GM13976 (cell line): Measurements from ENCODE around the gene DSCAM.

Experiments
- DNase-seq: peaks from one replicate; pipeline ENCODE4 v3.0.0; 2012; ENCODE audit warnings: low spot score
- in situ Hi-C: fragments of 300-500 bp; cut with MboI; formaldehyde crosslinking; loops from one replicate; pipeline ENCODE4 v1.12.0; 2022; ENCODE audit warnings: low sequenced_read_pairs, mixed read lengths, inconsistent platforms; ENCODE audit not compliant: unreplicated experiment
- TF ChIP-seq, protein P1 (sequence below): IDR thresholded peaks from 2 replicates; pipeline ENCODE4 v1.5.1; 2012; ENCODE audit warnings: borderline replicate concordance, mild to moderate bottlenecking; ENCODE audit not compliant: insufficient read depth; ENCODE audit errors: extremely low read depth, missing control alignments, control extremely low read depth

The DSCAM gene

DNA sequence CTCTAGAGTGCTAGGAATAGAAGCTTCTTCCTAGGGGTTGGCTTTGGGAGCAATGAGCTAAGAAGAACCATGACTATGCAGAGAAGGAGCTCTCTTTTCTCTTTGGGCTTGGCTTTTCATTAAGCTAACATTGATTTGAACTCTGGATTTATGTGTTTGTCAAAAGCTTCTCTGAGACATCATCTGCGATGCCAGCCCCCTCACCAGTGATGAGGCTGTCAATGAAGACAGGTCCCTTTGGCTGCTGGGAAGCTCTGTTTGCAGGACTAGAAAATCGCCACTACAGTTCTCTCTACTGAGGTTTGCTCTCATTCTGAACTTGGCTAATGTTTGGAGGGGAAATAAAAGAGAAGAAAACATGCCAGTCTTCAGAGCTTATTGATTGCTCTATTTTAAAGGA lies 794.7 kb downstream of the DSCAM start:
- TF ChIP-seq, protein P1, sequence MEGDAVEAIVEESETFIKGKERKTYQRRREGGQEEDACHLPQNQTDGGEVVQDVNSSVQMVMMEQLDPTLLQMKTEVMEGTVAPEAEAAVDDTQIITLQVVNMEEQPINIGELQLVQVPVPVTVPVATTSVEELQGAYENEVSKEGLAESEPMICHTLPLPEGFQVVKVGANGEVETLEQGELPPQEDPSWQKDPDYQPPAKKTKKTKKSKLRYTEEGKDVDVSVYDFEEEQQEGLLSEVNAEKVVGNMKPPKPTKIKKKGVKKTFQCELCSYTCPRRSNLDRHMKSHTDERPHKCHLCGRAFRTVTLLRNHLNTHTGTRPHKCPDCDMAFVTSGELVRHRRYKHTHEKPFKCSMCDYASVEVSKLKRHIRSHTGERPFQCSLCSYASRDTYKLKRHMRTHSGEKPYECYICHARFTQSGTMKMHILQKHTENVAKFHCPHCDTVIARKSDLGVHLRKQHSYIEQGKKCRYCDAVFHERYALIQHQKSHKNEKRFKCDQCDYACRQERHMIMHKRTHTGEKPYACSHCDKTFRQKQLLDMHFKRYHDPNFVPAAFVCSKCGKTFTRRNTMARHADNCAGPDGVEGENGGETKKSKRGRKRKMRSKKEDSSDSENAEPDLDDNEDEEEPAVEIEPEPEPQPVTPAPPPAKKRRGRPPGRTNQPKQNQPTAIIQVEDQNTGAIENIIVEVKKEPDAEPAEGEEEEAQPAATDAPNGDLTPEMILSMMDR, result no peak
- no peak for DNase-seq
- in situ Hi-C loops, result no loop called here

DNA sequence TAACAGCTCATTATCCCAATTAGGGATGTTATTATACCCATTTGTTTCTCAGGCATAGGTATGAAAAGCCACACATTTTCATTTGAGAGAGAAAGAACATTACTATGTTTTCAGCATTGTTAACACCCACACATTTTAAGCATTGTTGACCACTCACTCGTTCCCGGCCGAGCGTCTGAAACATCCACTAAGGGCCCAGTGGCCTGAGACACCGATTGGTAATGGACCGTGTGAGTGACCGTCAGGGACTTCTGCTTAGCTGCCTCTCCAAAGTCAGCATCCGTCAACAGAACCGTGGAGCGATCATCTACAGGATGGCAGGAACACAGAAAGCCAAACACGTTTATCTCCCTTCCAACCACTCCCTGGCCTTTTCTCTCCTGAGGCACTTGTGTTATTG lies 795.2 kb downstream of the DSCAM start:
- TF ChIP-seq, protein P1, result no peak
- in situ Hi-C loops, result no loop called here
- no peak for DNase-seq

DNA sequence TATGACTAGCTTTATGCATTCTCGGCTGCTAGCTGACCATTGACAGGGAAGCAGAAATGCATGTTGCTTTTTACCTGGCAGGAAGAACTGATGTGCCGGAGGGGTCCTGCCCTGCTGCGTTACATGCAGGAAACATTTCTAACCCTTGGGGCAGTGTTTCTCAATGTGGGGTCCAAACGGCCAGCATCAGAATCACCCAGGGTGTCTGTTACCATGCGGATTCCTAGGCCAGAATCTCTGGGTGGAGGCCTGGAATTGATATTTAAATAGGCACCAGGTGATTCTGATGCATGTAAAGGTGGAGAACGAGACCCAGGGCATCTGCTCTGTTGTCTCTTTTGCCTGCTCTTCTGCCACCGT lies 797.0 kb downstream of the DSCAM start:
- DNase-seq, result no peak
- TF ChIP-seq, protein P1, result no peak
- in situ Hi-C loops, result no loop called here

DNA sequence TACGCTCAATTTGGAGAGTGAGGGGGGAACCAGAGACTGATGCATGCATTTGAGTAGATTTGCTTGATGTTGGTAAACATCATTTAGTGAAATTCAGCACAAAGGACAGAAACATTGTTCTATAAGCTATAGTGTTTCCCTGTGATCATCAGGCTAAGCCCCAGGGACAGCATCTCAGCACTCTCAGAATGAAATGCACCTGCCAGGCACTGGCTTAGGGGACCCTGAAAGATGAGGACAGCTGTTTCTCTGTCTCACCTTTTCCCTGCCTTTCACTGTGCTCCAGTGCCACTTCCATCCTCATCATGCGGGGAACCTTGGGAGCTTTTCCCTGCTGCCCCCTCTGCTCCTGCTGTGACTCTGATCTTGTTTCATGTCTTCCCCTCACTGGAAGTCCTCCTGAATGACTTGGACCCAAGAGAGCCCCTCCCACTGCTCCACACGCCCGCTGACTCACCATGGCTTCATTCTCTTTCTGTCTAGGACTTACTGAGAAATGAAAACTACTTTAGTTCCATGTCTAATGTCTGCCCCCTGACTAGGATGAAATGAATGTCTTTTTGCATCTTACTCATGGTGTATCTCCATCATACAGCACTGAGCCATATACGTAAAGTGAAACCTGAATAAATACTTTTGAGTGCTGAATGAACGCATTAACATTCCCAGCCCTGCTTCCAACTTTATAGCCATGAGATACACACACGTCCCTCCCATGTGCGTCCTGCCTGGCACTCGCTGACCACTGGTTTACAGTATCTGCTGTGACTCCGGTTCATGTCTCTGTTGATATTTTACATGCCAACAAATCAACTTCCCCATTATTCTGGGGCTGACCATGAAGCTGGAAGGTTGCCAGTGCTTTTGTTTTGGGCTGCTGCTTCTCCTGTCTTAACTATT lies 797.7 kb downstream of the DSCAM start:
- in situ Hi-C loops, result no loop called here
- no peak for DNase-seq
- TF ChIP-seq, protein P1, result no peak

DNA sequence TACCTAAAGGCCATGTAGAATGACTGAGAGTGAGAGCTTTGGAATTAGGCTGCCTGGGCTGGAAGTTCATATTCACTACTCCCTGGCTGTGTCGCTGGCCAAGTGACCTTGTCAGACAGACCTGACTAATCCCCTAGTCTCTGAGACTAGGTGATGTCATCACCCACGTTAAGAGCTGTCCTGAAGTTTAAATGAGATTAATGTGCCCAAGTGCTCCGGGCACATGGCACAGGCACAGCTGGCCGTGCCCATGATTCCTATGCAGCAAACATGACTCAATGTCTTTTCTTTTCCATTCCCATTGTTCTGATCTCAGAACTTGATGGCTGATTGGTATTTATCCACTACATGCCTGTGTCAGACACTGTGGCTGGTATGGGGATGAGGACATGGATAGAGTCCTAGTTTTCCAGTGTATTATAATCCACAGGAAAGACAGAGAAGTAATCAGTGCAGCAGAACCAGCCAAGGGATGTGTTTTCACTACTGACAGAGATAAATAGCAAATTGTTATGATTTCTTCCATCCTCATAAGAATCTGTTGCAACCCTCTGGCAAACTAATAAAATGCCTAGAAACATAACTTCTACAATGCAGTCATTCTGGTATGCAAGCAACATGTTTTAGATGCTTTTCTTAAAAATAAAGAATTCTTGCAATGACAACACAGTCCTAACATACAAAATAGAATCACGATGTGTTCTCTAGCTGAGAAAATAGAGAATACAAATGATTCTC lies 798.8 kb downstream of the DSCAM start:
- no peak for DNase-seq
- TF ChIP-seq, protein P1, result no peak
- in situ Hi-C loops, result no loop called here

DNA sequence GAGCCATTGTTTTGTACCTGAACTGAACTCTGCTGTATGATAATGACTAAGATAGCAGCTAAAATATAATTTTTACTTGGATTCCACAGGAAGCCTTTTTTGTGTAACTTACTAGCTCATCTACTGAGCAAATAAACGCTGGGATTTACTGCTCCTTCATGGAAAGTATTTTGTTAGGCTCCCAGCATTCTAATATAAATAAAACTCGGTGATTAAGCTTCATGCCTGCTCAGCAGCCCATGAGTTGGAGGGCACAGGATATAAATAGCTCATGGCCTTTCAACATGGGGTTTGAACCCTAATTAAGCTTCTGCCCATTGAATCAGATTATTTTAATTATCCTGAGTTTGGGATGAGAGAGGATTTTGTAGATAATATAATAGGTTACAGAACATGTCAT lies 799.7 kb downstream of the DSCAM start:
- DNase-seq, result no peak
- TF ChIP-seq, protein P1, result no peak
- in situ Hi-C loops, result no loop called here
